Measurements from ENCODE around the gene HIRA. TPM values are rescaled to one million over a fixed set of nuclear protein-coding genes. Genes with fewer than 3 reads are reported as not detected.

The HIRA gene
- total and polyA plus RNA-seq, 9 of the 15 experiments (the other 6 are each of a cell fraction or from before 2014, with no cell fraction given), result 0.96 to 132 (median 58.4) TPM

DNA sequence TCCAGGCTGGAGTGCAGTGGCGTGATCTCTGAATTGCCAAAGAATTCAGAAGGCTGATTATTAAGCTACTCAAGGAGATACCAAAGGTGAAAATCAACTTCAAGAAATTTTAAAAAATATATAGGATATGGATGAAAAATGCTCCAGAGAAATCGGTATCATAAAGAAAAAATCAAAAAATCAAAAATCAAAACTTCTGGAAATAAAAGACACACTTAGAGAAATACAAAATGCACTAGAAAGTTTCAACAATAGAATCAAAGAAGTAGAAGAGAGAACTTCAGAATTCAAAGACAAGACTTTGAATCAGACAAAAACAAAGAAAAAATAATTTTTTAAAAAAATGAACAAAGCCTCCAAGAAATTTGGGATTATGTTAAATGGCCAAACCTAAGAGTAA, 94.4 kb downstream of the HIRA start (continued):
- TF ChIP-seq, protein P1, sequence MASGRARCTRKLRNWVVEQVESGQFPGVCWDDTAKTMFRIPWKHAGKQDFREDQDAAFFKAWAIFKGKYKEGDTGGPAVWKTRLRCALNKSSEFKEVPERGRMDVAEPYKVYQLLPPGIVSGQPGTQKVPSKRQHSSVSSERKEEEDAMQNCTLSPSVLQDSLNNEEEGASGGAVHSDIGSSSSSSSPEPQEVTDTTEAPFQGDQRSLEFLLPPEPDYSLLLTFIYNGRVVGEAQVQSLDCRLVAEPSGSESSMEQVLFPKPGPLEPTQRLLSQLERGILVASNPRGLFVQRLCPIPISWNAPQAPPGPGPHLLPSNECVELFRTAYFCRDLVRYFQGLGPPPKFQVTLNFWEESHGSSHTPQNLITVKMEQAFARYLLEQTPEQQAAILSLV (tag; IDR thresholded peaks at IDR 0.05), result no peak
- TF ChIP-seq NFIX (CRISPR knock-in tag; IDR thresholded peaks at IDR 0.05; ENCODE audit: low read depth) (no peak), MCM3 (IDR thresholded peaks at IDR 0.05) (no peak), SIRT6 (IDR thresholded peaks at IDR 0.05; ENCODE audit: low read depth, low read length) (no peak), CBX3 (IDR thresholded peaks at IDR 0.05; ENCODE audit: borderline replicate concordance in 1 of 2, low read length in 2 of 2) (peak in 1 of 2 experiments; percentile 87; a peak in 1 of 3 replicates), ZNF583 (CRISPR knock-in tag; IDR thresholded peaks at IDR 0.05) (no peak), POLR2B (IDR thresholded peaks at IDR 0.05; ENCODE audit: low read depth, partially characterized antibody) (no peak), TAF1 (IDR thresholded peaks at IDR 0.05; ENCODE audit: control insufficient read depth, extremely low read depth, insufficient read depth, low read length, severe bottlenecking) (no peak), ESRRA (IDR thresholded peaks at IDR 0.05; ENCODE audit: borderline replicate concordance, low read depth) (no peak), ZNF695 (CRISPR knock-in tag; IDR thresholded peaks at IDR 0.05) (no peak), ARID1B (IDR thresholded peaks at IDR 0.05) (peak; percentile 31; the same call in 1 of the 2 replicates), POLR2AphosphoS5 (IDR thresholded peaks at IDR 0.05; ENCODE audit: control insufficient read depth, insufficient read depth, low read depth, low read length) (no peak), FUS (optimal IDR thresholded peaks at IDR 0.05; ENCODE audit: low read depth, low read length) (no peak), ZBTB7A (IDR thresholded peaks at IDR 0.05; ENCODE audit: borderline replicate concordance, control insufficient read depth, low read depth, low read length) (no peak), ZNF197 (CRISPR knock-in tag; IDR thresholded peaks at IDR 0.05; ENCODE audit: low read depth) (0 out of 2 replicates have a peak, but pooled peaks have one; percentile 18), IFI16 (CRISPR knock-in tag; IDR thresholded peaks at IDR 0.05) (no peak), FOS (IDR thresholded peaks at IDR 0.05; ENCODE audit: extremely low read depth, insufficient read length) (no peak), NCOA6 (IDR thresholded peaks at IDR 0.05) (no peak), HDAC6 (IDR thresholded peaks at IDR 0.05; ENCODE audit: low read depth, low read length) (no peak), MAFF (IDR thresholded peaks at IDR 0.05; ENCODE audit: low read length) (no peak), KDM1A (IDR thresholded peaks at IDR 0.05) (no peak), PRMT5 (CRISPR knock-in tag; IDR thresholded peaks at IDR 0.05) (no peak), BDP1 (IDR thresholded peaks at IDR 0.05; ENCODE audit: insufficient read depth, insufficient read length) (no peak), ZNF282 (CRISPR knock-in tag; IDR thresholded peaks at IDR 0.05) (no peak)
- TF ChIP-seq, protein P2, sequence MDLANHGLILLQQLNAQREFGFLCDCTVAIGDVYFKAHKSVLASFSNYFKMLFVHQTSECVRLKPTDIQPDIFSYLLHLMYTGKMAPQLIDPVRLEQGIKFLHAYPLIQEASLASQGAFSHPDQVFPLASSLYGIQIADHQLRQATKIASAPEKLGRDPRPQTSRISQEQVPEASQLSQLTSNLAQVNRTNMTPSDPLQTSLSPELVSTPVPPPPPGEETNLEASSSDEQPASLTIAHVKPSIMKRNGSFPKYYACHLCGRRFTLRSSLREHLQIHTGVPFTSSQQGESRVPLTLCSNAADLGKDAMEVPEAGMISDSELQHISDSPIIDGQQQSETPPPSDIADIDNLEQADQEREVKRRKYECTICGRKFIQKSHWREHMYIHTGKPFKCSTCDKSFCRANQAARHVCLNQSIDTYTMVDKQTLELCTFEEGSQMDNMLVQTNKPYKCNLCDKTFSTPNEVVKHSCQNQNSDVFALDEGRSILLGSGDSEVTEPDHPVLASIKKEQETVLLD (IDR thresholded peaks at IDR 0.05), result no peak
- TF ChIP-seq, protein P3, sequence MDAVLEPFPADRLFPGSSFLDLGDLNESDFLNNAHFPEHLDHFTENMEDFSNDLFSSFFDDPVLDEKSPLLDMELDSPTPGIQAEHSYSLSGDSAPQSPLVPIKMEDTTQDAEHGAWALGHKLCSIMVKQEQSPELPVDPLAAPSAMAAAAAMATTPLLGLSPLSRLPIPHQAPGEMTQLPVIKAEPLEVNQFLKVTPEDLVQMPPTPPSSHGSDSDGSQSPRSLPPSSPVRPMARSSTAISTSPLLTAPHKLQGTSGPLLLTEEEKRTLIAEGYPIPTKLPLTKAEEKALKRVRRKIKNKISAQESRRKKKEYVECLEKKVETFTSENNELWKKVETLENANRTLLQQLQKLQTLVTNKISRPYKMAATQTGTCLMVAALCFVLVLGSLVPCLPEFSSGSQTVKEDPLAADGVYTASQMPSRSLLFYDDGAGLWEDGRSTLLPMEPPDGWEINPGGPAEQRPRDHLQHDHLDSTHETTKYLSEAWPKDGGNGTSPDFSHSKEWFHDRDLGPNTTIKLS (IDR thresholded peaks at IDR 0.05; ENCODE audit: borderline replicate concordance, low read depth), result no peak
- TF ChIP-seq, protein P4, sequence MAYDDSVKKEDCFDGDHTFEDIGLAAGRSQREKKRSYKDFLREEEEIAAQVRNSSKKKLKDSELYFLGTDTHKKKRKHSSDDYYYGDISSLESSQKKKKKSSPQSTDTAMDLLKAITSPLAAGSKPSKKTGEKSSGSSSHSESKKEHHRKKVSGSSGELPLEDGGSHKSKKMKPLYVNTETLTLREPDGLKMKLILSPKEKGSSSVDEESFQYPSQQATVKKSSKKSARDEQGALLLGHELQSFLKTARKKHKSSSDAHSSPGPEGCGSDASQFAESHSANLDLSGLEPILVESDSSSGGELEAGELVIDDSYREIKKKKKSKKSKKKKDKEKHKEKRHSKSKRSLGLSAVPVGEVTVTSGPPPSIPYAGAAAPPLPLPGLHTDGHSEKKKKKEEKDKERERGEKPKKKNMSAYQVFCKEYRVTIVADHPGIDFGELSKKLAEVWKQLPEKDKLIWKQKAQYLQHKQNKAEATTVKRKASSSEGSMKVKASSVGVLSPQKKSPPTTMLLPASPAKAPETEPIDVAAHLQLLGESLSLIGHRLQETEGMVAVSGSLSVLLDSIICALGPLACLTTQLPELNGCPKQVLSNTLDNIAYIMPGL (CRISPR knock-in tag; IDR thresholded peaks at IDR 0.05), result no peak
